T-helper 2 cell treated with Interferon-gamma antibody and Interleukin-4, amounts not matched to agents 100 ng/mL and 5 ng/mL, for 36 hours (primary cell): ENCODE data around the gene YBX1. TPM values are rescaled to one million over a fixed set of nuclear protein-coding genes. Genes with fewer than 3 reads are reported as not detected.

Experiments used
- intact Hi-C: fragments of 100-400 bp; cut with micrococcal nuclease; formaldehyde crosslinking; loops from one replicate; pipeline ENCODE4 v1.15.1; 2023
- total RNA-seq: library from RNA; stranded (reverse); gene quantifications from 2 replicates; pipeline ENCODE4 v1.2.3, GENCODE V29; 2022

Gene YBX1
- total RNA-seq, 1 donor from 2014 or later, result 596 TPM

DNA sequence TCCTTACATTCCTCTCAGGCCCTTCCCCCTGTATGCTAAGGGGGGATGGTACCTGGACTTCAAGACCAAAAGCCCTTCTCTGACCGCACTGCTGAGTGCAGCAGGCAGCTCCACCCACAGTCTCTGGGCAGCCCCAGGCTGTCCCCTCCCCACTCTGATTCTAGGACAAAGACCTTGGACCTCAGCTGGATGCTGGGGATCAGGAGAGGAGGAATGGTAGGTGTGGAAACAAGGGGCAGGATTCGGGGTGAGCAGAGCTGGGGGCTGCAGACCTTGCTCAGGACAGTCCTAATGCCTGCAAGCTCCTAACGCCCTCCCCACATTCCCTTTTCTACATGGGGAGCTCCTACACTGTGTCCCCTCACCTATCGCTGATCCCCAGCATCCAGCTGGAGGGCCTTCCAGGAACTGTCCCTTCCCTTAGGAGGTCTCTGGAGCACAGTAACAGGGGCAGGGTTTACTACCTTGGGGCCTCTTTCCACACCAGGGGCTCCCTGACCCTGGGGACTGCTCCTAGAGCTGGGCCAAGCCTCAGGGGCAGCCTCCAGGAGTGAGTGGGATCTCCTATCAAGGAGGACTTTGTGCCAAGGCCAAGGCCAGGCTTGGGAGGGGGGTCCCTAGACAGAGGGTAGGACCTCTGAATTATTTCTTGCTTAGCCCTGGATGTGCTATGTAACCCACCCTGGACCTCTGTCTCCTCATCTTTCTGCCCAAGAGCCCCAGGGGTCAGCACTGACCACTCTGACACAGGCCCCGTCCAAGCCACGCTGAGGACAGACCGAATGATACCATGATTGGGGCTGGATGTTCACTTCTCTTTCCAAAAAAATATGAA, 52.2 kb downstream of the YBX1 start:
- intact Hi-C loops, result no loop called here

DNA sequence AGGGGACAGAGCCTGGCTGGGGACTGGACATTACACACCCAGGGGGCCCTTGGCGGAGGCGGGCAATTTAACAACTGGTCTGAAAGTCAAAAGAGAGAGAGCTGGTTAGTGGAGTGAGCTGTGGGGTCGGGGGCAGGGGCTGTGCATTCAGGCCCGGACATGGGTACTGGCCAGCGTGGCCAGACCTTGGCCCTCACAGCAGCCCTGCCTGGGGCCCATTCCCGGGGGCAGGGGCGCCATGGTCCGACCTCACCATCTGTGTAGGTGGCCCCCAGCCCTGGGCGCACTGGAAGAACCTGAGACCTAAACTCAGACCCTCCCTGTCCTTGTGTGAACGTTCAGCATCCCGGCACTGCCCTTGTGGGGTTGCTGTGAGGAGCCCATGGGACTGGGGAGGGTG, 52.8 kb downstream of the YBX1 start:
- intact Hi-C loops, result no loop called here

DNA sequence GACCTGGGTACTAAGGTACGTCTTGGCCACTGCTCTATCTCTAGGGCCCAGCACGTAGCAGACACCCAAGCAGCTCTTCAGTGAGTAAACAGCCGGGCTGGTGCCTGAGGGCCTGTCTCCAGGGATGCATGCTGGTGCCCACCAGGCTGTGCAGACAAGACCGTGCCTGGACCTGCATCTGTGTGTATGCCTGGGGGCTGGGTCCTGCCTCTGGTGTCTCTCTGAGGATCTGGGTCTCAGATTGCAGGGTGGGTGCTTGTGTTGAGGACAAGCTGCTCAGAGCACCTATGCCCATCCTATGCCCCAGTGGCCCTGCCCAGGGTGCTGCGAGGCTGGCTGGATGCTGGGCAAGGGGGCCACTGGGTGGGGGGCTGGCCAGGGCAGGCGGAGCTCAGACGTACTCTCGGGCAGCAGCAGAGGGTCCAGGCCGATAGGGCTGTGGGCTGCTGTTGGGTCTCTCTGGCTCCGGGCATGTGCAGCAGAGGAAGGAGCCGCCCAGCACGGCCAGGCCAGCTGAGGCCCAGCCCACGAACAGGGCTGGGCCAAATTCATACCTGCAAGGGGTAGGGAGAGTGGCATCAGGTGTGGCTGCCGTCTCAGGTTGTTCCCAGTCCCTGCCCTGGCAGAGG, 53.4 kb downstream of the YBX1 start:
- intact Hi-C loops, result no loop called here

DNA sequence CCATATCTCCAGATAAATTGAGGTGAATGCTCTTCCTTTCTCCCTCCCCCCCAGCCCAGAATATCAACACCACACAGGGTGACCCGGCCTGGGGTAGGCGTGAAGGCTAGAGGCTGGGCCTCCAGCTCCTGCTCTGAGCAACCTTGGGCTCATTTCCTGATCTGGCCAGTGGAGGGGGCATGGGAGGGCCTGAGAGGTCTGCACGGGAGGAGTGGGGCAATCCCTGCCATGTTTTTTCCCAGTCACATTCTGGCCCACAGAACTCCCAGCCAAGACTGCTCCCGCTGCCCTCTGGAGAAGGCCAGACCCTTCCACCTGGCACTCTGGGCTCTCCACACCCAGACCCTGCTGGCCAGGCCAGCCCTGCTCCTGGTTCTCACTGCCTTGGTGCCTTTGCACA, 53.9 kb downstream of the YBX1 start:
- intact Hi-C loops, result no loop called here

DNA sequence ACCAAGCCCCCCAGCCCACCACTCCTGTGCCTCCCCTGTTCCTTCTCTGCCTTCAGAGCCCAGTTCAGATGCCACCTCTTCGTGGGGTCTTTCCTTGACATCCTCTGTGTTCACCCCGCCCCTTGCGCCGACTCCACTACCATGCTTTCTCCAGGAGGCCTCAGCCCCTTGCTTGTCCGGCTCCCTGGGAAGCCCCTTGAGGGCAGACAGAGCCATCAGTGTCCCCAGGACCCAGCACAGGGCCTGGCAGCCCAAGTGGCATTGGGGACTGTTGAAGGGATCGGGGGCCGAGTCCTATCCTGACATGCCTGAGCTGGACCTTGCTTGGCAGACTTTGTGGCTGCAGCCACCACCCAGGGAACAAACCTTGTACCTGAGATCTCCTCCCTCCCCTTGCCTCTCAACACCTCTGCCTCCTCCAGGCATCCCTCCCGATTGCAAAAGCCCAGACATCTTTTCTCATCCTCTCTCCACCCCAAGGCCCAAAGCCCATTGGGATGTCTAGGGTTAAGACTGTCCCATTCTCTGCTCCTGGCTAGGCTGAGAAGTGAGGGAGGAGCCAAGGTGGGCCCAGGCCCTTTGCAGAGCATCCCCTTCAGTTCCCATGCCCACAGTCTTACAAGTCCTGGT, 54.5 kb downstream of the YBX1 start:
- intact Hi-C loops, result no loop called here

DNA sequence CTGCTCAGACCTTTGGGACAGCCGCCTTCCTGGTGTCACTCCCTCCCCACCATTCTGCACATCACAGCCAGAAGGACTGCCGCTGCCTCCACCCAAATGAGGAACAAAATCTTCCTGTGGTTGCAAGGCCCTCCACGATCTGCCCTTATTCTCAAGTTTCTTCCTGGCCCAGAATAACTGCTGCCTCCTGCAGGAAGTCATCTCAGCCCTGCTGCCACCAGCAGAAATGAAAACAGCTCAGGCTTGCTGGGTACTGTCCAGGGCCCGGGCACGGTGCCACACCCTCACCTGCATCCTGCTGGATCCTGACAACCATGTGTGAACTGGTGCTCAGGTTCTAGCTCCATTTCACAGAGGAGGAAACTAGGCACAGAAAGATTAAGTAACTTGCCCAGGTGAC, 55.0 kb downstream of the YBX1 start:
- intact Hi-C loops, result no loop called here

DNA sequence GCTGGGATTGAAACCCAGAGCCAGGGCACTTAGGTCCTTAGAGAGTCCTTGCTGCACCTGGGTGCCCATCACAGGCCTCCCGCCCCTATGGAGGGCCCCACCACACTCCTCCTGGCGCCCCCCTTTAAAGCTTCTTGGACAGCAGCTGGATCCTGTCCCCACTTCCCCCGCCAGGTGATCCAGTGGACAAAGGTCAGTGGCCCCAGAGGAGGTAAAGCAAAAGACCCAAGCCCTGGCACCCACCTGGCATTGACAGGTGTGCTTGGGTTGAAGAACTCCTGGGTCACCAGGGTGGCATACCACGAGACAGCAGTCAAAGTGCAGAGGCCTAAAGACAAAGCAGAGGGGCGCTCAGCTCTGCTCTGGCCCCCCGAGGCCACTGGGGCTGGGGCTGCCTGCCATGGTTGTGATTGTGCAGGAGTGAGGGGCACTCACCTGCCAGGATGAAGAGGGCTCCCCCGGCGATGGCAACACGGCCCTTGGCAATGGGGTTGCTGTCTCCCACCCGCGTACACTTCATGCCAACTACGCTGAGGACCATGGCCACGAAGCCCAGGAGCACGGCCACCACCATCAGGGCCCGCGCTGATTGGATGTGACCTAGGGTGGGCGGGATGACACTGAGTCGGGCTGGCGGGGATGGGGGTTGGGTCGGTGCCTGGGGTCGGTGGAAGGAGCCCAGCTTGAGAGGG, 55.9 kb downstream of the YBX1 start:
- intact Hi-C loops, result no loop called here

DNA sequence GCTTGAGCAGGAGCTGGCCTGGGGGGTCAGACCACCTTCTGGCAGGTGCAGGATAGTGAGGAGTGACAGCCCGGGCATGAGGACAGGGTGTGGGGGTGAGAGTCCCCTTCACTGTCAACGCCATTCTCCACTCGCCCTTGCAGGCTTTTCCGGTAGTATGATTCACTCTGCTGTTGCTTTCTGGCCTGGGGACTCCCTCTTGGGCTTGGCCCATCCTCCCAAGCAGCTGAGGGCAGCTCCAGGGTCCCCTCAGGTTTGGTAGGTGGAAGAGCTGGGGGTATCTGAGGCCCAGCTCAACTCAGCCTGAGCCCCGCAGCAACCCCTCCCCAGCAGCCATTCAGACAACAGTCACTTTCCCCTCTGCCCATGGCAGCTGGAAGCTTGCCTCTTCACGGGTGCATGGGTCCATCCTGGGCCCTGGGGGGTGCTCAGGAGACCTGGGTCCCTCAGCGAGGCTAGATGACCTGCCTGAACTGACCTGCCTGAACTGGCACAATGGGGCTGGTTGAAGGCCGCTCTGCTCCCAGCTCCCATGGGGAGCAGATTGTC, 56.5 kb downstream of the YBX1 start:
- intact Hi-C loops, result no loop called here

DNA sequence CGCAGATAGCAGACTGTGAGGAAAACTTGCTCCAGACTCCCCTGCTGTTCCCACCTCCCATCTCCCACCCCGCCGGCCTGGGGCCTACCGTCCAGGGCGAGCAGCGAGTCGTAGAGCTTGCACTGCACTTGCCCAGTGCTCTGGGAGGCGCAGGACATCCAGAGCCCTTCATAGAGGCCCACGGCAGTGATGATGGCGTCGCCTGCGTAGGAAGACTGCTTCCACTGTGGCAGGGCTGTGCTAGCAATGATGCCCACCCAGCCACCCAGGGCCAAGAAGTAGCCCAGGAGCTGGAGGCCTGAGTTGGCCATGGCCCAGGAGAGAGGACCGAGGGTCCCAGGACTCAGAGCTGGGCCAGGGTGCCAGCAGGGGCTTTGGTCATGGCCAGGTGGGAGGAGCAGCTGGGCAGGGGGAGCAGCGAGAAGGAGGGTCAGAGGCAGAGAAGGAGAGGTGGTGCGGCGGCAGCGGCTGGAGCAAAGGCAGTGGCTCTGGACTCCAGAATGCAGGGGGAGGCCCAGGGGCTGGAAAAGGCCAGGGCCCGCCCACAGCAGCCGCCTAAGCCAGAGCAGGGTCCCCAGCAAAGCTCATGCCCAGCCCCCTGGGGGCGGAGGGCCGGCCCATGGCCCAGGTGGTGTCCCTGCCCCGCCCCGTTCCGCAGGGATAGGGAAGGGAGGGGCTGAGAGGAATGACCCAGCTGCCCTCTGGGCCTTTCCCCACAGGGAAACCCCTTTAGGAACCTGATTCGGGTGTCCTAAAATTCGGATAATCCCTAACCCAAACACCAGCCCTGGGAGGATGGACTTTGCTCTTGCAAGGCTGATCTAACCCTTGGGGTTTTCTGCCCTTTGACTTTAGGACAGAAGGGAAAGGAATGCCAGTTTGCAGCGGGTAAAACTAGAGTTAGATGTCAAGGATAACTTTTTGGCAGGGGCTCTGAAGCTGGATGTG, 57.8 kb downstream of the YBX1 start, which contains the start of gene CLDN19:
TSS of gene CLDN19 (minus strand) at position 484 of the 948 bp plus-strand sequence. CDS start at position 311, 173 bp downstream.
- intact Hi-C loops, result no loop called here

DNA sequence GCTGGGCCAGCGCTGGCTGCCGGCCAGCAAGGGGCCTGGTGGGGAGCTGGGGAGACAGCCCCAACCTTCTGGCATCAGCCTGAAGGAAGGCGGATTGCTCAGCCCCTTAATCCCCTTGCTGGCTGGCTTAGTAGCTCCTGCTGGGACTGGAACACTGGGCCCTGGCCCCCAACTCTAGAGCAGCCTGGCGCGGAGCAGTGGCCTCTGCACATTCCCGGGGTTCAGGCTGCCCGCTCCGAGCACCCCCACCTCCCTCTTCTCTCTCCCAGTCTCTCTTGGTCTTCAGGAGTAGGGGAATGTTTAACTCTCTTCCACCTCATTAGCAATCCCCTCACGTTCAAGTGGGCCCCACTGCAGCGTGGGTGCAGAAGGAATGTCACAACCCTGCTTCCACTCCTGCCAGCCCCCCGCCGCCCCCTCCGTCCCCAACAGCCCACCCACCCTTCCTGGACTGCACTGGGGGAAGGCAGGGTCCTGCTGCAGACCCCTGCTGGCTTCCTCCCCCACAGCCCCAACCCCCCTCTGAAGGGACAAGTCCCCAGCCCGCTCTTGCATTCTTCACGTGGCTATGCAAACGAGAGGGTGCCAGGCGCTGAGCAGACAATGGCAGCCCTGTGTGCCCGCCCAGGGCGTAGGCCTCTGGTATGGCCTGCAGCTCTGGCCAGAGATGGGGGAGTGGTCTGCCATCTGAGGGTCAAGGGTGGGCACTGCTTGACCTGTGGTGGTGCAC, 58.8 kb downstream of the YBX1 start:
- intact Hi-C loops, result no loop called here

DNA sequence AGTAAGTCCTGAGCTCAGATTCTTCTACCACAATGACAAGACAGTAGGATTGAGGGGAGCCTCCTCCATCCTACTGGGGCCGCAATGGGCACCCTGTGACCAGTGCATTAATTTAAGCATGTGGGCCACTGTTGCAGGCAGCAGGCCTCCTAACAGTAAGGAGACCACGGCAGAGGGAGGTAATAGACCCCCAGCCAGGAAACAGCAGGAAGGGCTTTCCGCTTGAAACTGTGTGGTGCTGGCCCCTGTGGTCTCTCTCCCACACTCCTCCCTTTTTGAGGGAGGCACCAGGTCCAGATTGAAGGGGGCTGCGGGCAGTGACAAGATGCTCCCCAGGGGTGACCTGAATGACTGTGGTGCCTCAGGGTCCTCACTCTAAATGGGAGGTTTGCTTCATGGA, 59.5 kb downstream of the YBX1 start:
- intact Hi-C loops, result no loop called here

DNA sequence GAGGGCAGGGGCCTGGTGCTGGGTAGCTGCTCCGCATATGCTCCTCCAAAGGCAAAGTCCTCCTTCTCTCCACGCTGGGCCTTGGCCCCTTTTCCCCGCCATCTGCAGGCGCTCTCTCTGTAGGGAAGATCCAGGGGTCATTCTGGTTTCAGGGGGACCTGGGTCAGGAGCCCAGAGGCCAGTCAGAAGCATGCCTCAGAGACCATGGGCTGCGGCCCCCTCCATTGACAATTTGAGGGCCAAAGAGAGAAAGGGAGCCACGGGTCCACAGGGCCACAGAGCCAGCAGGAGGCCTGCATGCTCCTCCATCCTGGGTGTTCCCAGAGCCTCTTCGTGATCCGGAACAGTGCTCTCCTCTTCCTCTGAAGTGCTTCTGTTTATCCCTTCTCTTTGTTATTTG, 59.9 kb downstream of the YBX1 start:
- intact Hi-C loops, result no loop called here

DNA sequence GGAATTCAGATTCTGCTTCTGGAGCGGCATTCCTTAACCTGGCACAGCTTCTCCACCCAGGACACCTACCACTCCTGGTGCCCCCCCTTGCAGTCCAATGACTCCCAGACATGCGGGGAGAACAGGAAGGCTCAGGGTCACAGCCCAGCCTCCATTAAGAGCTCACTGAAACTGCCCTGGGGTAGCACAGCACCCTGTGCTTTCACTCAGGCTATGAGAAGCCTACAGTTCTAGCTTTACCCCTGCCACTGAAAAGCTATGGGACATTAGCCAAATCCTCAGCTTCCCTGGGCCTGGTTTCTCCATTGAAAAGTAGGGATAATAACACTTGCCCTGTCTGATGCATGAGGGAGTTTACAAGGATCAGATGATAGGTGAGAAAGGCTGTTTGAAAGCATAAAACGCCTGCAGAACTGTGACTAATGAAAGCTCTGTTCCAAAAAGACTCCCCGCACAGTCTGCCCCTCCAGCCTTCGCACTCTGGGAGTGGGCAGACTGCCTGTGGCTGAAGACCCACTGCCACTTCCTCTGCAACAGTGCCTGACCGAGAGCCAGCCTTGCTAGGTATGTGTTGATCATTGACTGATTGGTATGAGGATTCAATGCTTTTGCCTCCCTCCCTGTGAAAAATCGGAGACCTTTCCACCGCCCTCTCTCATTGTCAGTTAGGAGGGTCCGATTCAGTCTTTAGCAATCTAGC, 60.5 kb downstream of the YBX1 start:
- intact Hi-C loops, result no loop called here

DNA sequence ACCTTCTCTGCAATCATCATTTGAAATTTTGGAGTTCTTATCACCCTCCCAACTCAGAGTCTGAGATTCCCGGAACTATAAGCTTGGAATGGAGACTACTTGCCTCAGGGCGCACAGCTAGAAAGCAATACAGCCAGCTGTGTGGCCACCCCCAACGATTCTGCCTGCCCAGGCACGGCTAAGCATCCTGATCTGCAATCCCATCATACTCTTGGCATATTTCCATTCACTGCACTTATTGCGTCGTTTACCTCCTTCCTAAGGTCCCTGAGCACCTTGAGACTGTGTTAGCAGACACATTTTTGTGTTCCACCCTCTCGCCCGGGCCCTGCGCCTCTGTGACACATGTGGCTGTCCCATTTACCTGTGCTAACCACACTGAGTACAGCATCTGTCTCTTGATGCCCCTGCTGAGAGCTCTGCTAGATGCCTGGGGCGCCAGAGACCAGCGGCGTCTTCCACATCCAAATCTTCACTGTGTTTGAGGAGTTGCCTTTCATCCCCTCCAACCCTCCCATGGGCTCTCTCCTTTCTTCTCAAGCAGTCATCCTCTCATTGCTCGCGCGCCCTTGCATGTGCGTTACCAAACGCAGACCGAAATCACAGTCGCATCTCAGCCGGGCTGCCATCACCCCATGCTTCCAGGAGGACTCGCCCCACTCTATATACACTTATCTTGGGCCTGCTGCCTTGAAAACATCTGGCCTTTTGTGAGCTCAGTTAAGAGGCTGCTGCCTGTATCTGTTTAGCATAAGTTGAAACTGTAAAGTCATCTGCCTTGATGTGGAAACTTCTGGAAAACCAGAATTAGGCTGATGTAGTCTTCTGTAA, 61.3 kb downstream of the YBX1 start:
- intact Hi-C loops, result no loop called here

DNA sequence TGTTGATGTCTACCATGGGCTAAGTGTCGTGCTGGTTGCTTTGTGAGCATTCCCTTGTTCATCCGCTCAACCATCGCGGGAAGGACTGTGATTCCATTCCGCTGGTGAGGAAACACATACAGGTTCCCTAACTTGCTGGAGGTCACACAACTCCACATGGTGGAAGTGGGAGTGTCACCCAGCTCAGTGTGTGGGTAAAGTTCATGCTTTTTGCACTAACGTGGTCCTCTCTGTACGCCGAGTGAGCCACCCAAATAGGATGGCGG, 61.9 kb downstream of the YBX1 start:
- intact Hi-C loops, result no loop called here

DNA sequence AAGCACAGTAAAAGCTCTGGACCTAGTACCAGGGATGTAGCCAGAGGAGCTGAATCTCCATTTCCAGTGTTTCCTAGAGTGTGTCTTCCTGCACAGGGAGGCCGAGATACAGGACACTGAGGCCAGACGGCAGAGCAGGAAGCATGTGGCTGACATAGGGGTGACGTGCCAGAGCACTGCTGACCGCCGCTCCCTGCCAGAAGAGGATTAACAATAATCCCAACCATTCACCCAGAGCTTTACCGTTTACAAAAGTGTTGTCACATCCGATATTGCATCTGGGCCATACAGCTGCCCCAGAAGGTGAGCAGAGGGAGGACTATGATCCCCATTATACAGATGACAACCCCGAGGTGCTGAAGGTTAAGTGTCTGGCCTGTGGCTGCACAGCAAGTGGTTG, 63.6 kb downstream of the YBX1 start:
- intact Hi-C loops, result loop anchor here (2.0 kb wide), 1 partner anchor 167 kb away; no protein-coding TSS in a partner anchor

DNA sequence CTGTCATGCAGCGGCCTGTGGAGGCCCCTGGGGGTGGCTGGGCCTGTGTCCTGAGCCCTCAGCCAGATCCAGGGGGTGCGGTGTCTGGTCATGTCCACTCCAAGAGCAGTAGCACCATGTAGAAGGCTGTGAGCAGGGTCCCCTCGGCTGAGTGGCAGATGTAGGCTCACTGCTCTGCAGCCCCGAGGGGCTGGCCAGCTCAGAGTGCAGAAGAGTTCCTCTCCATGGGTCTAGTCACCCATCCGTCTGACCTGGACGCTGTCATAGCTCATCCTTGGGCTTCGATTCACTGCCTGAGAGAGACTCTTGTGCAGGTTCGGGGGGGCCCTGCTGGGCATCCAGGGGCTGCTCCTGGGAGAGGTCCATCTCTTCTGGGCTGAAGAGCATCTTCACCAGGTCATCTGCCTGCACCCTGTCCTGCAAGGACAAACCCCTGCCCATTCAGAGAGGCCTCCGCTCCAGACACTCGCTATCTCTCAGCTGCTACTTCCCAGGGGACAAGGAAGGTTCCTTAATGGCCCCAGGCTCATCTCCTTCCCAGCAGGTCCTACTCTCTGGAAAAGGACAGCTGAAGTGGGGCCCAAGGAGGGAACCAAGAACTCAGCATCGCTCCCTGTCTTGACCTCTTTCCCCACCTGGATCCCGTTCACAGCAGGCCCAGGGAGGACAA, 64.4 kb downstream of the YBX1 start:
- intact Hi-C loops, result loop anchor here (2.0 kb wide), 1 partner anchor 168 kb away; no protein-coding TSS in a partner anchor

DNA sequence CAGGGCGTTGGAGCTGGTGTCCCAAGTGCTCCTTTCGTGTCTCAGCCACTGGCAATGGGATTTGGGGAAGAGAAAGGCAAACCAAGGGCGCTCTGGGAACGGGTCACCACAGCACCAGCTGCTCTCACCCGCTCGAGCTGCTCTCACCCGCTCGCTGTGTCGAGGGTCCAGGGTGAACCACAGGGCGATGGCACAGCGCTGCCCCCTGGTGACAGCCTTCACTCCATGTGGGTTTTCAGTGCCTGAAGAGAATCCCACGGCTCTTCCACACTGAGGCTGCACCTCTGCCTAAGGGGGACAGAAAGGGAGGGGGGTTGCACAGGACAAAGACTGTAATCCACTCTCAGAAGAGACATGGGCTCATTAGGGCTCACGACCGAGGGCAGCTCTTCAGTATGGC, 64.9 kb downstream of the YBX1 start:
- intact Hi-C loops, result loop anchor here (2.0 kb wide), 1 partner anchor 168 kb away; no protein-coding TSS in a partner anchor
